Psoas muscle (tissue), 8 donors: ENCODE results near the gene OR10G7. TPM values are rescaled to one million over a fixed set of nuclear protein-coding genes. Genes with fewer than 3 reads are reported as not detected.

Experiments
- ATAC-seq, 4 donors: fragments of 200-7000 bp; cut with Tn5 transposase; one replicate each; pipeline ENCODE4 v1.9.1; 2020; ENCODE audit warnings: moderate library complexity in 3 of 4, mild to moderate bottlenecking in 2 of 4
- DNase-seq, 2 donors: peaks; one replicate each; pipeline ENCODE4 v3.0.0-alpha.2; 2020
- H3K27ac ChIP-seq: fragments of 200-600 bp; one replicate; pipeline ENCODE4 v1.8.0; 2022
- H3K27me3 ChIP-seq, 3 donors: fragments of 200-600 bp in 1 of 3; one replicate each; pipeline versions ENCODE4 v1.6.1 to v1.8.0; 2013 to 2022; ENCODE audit warnings: low read length in 2 of 3, mild to moderate bottlenecking in 2 of 3, moderate library complexity in 1 of 3; ENCODE audit not compliant: insufficient read depth in 3 of 3
- H3K36me3 ChIP-seq, 2 donors: fragments of 200-600 bp in 1 of 2; one replicate each; pipeline versions ENCODE4 v1.6.1 to v1.8.0; 2013 to 2022; ENCODE audit warnings: low read depth in 1 of 2, mild to moderate bottlenecking in 1 of 2, moderate library complexity in 1 of 2; ENCODE audit not compliant: insufficient read depth in 1 of 2
- H3K4me1 ChIP-seq: fragments of 200-600 bp; one replicate; pipeline ENCODE4 v1.8.0; 2022
- H3K4me3 ChIP-seq: fragments of 200-600 bp; one replicate; pipeline ENCODE4 v1.8.0; 2022; ENCODE audit warnings: mild to moderate bottlenecking
- H3K9me3 ChIP-seq: fragments of 200-600 bp; one replicate; pipeline ENCODE4 v1.8.0; 2022
- CTCF ChIP-seq: fragments of 200-600 bp; IDR thresholded peaks from one replicate; pipeline ENCODE4 v1.8.0; 2022; ENCODE audit warnings: antibody characterized with exemption
- WGBS, 3 donors: extraction: QIAGEN DNeasy Blood & Tissue Kit; methylation state at CpG; one replicate each; pipeline versions ENCODE4 v1.1.6 to v1.1.7; 2013; 5-methylcytosine and 5-hydroxymethylcytosine counted together
- intact Hi-C, 2 donors: fragments of 100-400 bp; cut with DNase I; formaldehyde crosslinking; loops; one replicate each; pipeline versions ENCODE4 v1.11.0 to v1.14.2; 2022
- polyA plus RNA-seq, 3 donors: library from polyadenylated mRNA; stranded (reverse); fragments of 200-250 nt; gene quantifications; one replicate each; pipeline ENCODE4 v1.2.3, GENCODE V29; 2013
- total RNA-seq, 4 donors: library from RNA; stranded (reverse); fragmentation: NEBNext Ultra II Directional in 2 of 4; extraction: Animal tissue kit (Norgen Biotek cat#: 25700) in 2 of 4; gene quantifications; one replicate each; pipeline versions ENCODE4 v1.2.1 to v1.2.4, GENCODE V29; 2021 to 2023
- donor health status: healthy with polysubstance abuse.
- donor health status: DM: no; HTN: no; CAD: no; lungs with moderate emphysema.
- donor health status: Bipolar disorder and iron deficiency.
- donor health status: healthy.
- donor health status: DM: yes; HTN: yes; CAD: no.
- donor health status: DM: no; HTN: no; CAD: no.
- donor health status: DM: no; HTN: no; CAD: no.
- donor health status: DM: yes; HTN: yes; CAD: no.

OR10G7 gene
- total and polyA plus RNA-seq, 7 donors, result not detected

- Histone ChIP-seq H3K9me3 (no peaks in the 10 kb centered on the region), H3K27ac (no peak overlapping the region), H3K4me3 (no peak overlapping the region), H3K36me3 (no peaks in the 10 kb centered on the region), H3K27me3 (peaks cover 0 to 18% (median 0%) of the 10 kb centered on the region in 3 donors), H3K4me1 (no peaks in the 10 kb centered on the region)
- intact Hi-C loops, result loop anchor here (10.0 kb wide), 1 partner anchor 508 kb away; no protein-coding TSS in a partner anchor
- 43 to 94% (median 85%) methylated on average over 1 of the region's 1 CpG for WGBS, 3 donors
- no peak for TF ChIP-seq CTCF
- DNase-seq (no peak), ATAC-seq (no peak)
These were observed 36.1 kb upstream of the OR10G7 start for GRCh38 chr11:124077266-124077665.

GRCh38 chr11:124075841-124076651 is 34.9 kb upstream of the OR10G7 start:
- WGBS, 3 donors, result 6 to 7% (median 6%) methylated on average over 34 to 36 of the region's 36 CpGs
- DNase-seq, result peak; percentile 23 to 58

GRCh38 chr11:124075492-124075840 is 34.3 kb upstream of the OR10G7 start:
- Histone ChIP-seq H3K27me3 (peaks cover 0 to 23% (median 0%) of the 10 kb centered on the region in 3 donors), H3K4me1 (no peaks in the 10 kb centered on the region), H3K27ac (no peak overlapping the region), H3K4me3 (no peak overlapping the region), H3K36me3 (no peaks in the 10 kb centered on the region), H3K9me3 (no peaks in the 10 kb centered on the region)
- no peak for ATAC-seq
- WGBS, 3 donors, result 47 to 76% (median 62%) methylated on average over 5 to 6 of the region's 6 CpGs
- TF ChIP-seq CTCF, result no peak
- intact Hi-C loops, result loop anchor here (10.0 kb wide), 1 partner anchor 509 kb away; no protein-coding TSS in a partner anchor
- DNase-seq, result no peak

More at GRCh38 chr11:124075841-124076651, 34.9 kb upstream of the OR10G7 start:
- Histone ChIP-seq H3K9me3 (no peaks in the 10 kb centered on the region), H3K27me3 (peaks cover 0 to 18% (median 0%) of the 10 kb centered on the region in 3 donors), H3K27ac (no peak overlapping the region), H3K36me3 (no peaks in the 10 kb centered on the region), H3K4me1 (no peaks in the 10 kb centered on the region), H3K4me3 (peak overlapping the region; percentile 56)
- intact Hi-C loops, result loop anchor here (10.0 kb wide), 1 partner anchor 509 kb away; no protein-coding TSS in a partner anchor
- ATAC-seq, result peak in 1 of 4 donors; percentile 36
- no peak for TF ChIP-seq CTCF

GRCh38 chr11:124074554-124074953 is 33.4 kb upstream of the OR10G7 start:
- Histone ChIP-seq H3K4me1 (no peaks in the 10 kb centered on the region), H3K27me3 (peaks cover 0 to 30% (median 0%) of the 10 kb centered on the region in 3 donors), H3K36me3 (no peaks in the 10 kb centered on the region), H3K27ac (no peak overlapping the region), H3K4me3 (no peak overlapping the region), H3K9me3 (no peaks in the 10 kb centered on the region)
- DNase-seq, result no peak
- intact Hi-C loops, result loop anchor here (5.0 to 10.0 kb wide), 2 partner anchors 118 to 510 kb away; no protein-coding TSS in a partner anchor
- no peak for ATAC-seq
- 83 to 90% (median 87%) methylated on average over 5 of the region's 5 CpGs for WGBS, 3 donors
- TF ChIP-seq CTCF, result no peak
